Fibroblast of mammary gland (primary cell): ENCODE results near the gene PTGER1.

Experiments used
- DNase-seq: peaks from one replicate; pipeline ENCODE4 v3.0.0-alpha.2; 2010; ENCODE audit warnings: low read depth
- H3K4me3 ChIP-seq: 2 replicates; pipeline ENCODE4 v1.5.1; 2011; ENCODE audit warnings: low read depth, mild to moderate bottlenecking, low read length, moderate library complexity; ENCODE audit not compliant: control insufficient read depth
- CTCF ChIP-seq: conservative IDR thresholded peaks from 2 replicates; pipeline ENCODE4 v1.5.1; 2011; ENCODE audit warnings: low read depth, low read length, inconsistent platforms; ENCODE audit not compliant: control insufficient read depth, insufficient read depth

Gene PTGER1

GRCh38 chr19:14437578-14438140, 37.5 kb downstream of the PTGER1 start:
- no peak for DNase-seq
- TF ChIP-seq CTCF: no peak
- no peak overlapping the region for H3K4me3 ChIP-seq

GRCh38 chr19:14435320-14436050, 39.7 kb downstream of the PTGER1 start:
- no peak for TF ChIP-seq CTCF
- H3K4me3 ChIP-seq: peak overlapping the region; percentile 4
- DNase-seq: no peak

- H3K4me3 ChIP-seq: peak overlapping the region; percentile 67
- TF ChIP-seq CTCF: no peak
- peak; percentile 86 for DNase-seq
Observed at GRCh38 chr19:14434543-14435319, 40.4 kb downstream of the PTGER1 start.

GRCh38 chr19:14433554-14434501, 41.3 kb downstream of the PTGER1 start:
- TF ChIP-seq CTCF: no peak
- H3K4me3 ChIP-seq: peak overlapping the region; percentile 67
- no peak for DNase-seq

GRCh38 chr19:14432791-14433553, 42.2 kb downstream of the PTGER1 start, which contains the start of gene PKN1:
Gene PKN1, plus strand, starts transcription at chr19:14433306. Its CDS starts 216 bp downstream, at chr19:14433522.
- no peak for DNase-seq
- TF ChIP-seq CTCF: no peak
- peak within 1 kb of the TSS; percentile 67 for H3K4me3 ChIP-seq

GRCh38 chr19:14430712-14431111, 44.4 kb downstream of the PTGER1 start:
- no peak overlapping the region for H3K4me3 ChIP-seq
- no peak for DNase-seq
- no peak for TF ChIP-seq CTCF
